PC-3 (cell line): ENCODE results near the gene SHOX.

ENCODE experiments used
- CTCF ChIP-seq: fragments of 300-600 bp; sonication (generic); conservative IDR thresholded peaks from 2 replicates; pipeline ENCODE4 v1.5.1; 2017; ENCODE audit warnings: antibody characterized with exemption, low read depth, mild to moderate bottlenecking, low read length
- EZH2 ChIP-seq: fragments of 300-600 bp; sonication (generic); IDR thresholded peaks from one replicate; pipeline ENCODE4 v1.6.1; 2017; ENCODE audit warnings: antibody characterized with exemption, mild to moderate bottlenecking, low read length; ENCODE audit not compliant: unreplicated experiment

DNA sequence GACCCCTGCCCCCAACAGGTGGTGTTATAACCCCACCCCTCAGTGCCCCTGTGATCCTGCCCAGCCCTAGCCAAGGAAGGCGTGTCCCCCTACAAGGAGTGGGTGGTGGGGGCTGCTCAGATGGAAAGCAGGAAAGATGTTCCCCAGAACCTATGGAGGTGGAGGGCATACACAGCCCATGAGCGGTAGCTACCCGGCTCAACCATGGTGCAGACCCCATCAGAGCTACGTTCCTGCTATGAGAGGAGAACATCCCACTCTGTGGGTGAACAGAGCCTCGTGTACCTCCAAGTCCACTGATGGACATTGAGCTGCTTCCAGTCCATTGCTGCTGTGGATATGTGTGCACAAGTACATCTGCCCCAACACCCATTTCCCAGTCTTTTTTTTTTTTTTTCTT lies 71.1 kb downstream of the SHOX start:
- TF ChIP-seq CTCF (no peak), EZH2 (no peak)
